HG02973 (cell line): ENCODE data around the gene LATS1.
"Not testable (repeated sequence)": the region's sequence is repeated elsewhere in the genome, so short reads cannot be mapped to it uniquely, and the experiment has no call there.

Experiments used
- ATAC-seq: cut with Tn5 transposase; IDR thresholded peaks from one replicate; pipeline ENCODE4 v1.9.1; 2021; ENCODE audit warnings: moderate library complexity; ENCODE audit not compliant: unreplicated experiment

Gene LATS1

GRCh38 chr6:149717588-149718458, at the start of gene LATS1:
Gene LATS1 (minus strand): TSS chr6:149718101. CDS start chr6:149702126, 15,975 bp downstream.
- peak; percentile 83 for ATAC-seq

- no peak for ATAC-seq
Observed at GRCh38 chr6:149766156-149766769, 48.4 kb upstream of the LATS1 start.

- ATAC-seq = no peak
Observed at GRCh38 chr6:149763866-149764265, 46.0 kb upstream of the LATS1 start.

GRCh38 chr6:149761438-149761837, 43.5 kb upstream of the LATS1 start:
- peak; percentile 99 for ATAC-seq

GRCh38 chr6:149756261-149756636, 38.3 kb upstream of the LATS1 start:
- ATAC-seq = no peak

GRCh38 chr6:149755300-149756260, 37.7 kb upstream of the LATS1 start:
- ATAC-seq = peak; percentile 57

GRCh38 chr6:149754548-149754947, 36.6 kb upstream of the LATS1 start:
- no peak for ATAC-seq

- not testable (repeated sequence) for ATAC-seq
Observed at GRCh38 chr6:149753374-149753637, 35.4 kb upstream of the LATS1 start.

GRCh38 chr6:149752600-149753373, 34.9 kb upstream of the LATS1 start:
- no peak for ATAC-seq

GRCh38 chr6:149751920-149752319, 34.0 kb upstream of the LATS1 start:
- not testable (repeated sequence) for ATAC-seq

GRCh38 chr6:149751239-149751638, 33.3 kb upstream of the LATS1 start:
- no peak for ATAC-seq

GRCh38 chr6:149750136-149750609, 32.3 kb upstream of the LATS1 start:
- peak; percentile 24 for ATAC-seq

- ATAC-seq = peak; percentile 74
Observed at GRCh38 chr6:149749594-149750135, 31.8 kb upstream of the LATS1 start, which contains the start of gene PCMT1. Gene PCMT1 (plus strand): TSS chr6:149749741. CDS start chr6:149749902, 161 bp downstream.

- peak; percentile 1 for ATAC-seq
Observed at GRCh38 chr6:149749082-149749593, 31.2 kb upstream of the LATS1 start.

GRCh38 chr6:149746147-149746946, 28.4 kb upstream of the LATS1 start, which contains the start of gene NUP43:
Gene NUP43 (minus strand): TSS chr6:149746529. CDS start chr6:149746495, 34 bp downstream.
- ATAC-seq = peak; percentile 52

- not testable (repeated sequence) for ATAC-seq
Observed at GRCh38 chr6:149745252-149745651, 27.4 kb upstream of the LATS1 start.

- no peak for ATAC-seq
Observed at GRCh38 chr6:149734915-149735314, 17.0 kb upstream of the LATS1 start.

- no peak for ATAC-seq
Observed at GRCh38 chr6:149733089-149733720, 15.3 kb upstream of the LATS1 start.
